Measurements from ENCODE around the gene TRA2A.
"Not testable (repeated sequence)": the region's sequence is repeated elsewhere in the genome, so short reads cannot be mapped to it uniquely, and the experiment has no call there.

The TRA2A gene

DNA sequence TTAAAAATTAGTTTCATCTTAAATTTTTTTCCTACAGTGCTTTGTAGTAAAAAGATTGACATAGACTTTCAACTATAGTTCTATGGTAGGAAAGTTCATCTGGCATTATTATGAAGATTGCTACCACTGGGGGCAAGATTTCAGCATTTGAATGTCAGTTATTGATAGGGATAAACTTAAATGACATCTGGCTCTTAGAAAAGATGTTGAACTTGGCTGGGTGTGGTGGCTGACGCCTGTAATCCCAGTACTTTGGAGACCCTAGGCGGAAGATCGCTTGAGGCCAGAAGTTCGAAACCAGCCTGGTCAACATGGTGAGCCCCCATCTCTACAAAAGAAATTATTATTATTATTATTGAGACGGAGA is 1.4 kb upstream of the TRA2A start:
- no peak overlapping the region for H3K27ac ChIP-seq (ENCODE audit: low read depth, low read length)
- no peaks in the 10 kb centered on the region for H3K36me3 ChIP-seq (ENCODE audit: control insufficient read depth in 1 of 2, insufficient read depth in 2 of 2, low read length in 2 of 2)
- no peak overlapping the region for H3K9ac ChIP-seq (ENCODE audit: low read depth in 1 of 2, low read length in 2 of 2)
- no peak overlapping the region for H3K4me3 ChIP-seq (ENCODE audit: low read depth in 1 of 2, low read length in 2 of 2)
- H3K27me3 ChIP-seq (ENCODE audit: control insufficient read depth in 1 of 2, insufficient read depth in 2 of 2, low read length in 2 of 2), result no peaks in the 10 kb centered on the region
- H3K4me1 ChIP-seq (ENCODE audit: control insufficient read depth in 1 of 2, insufficient read depth in 2 of 2, low read length in 2 of 2), result peaks cover 16 to 17% of the 10 kb centered on the region in 2 donors
- no peaks in the 10 kb centered on the region for H3K9me3 ChIP-seq (ENCODE audit: control insufficient read depth in 1 of 2, low read length in 2 of 2)

DNA sequence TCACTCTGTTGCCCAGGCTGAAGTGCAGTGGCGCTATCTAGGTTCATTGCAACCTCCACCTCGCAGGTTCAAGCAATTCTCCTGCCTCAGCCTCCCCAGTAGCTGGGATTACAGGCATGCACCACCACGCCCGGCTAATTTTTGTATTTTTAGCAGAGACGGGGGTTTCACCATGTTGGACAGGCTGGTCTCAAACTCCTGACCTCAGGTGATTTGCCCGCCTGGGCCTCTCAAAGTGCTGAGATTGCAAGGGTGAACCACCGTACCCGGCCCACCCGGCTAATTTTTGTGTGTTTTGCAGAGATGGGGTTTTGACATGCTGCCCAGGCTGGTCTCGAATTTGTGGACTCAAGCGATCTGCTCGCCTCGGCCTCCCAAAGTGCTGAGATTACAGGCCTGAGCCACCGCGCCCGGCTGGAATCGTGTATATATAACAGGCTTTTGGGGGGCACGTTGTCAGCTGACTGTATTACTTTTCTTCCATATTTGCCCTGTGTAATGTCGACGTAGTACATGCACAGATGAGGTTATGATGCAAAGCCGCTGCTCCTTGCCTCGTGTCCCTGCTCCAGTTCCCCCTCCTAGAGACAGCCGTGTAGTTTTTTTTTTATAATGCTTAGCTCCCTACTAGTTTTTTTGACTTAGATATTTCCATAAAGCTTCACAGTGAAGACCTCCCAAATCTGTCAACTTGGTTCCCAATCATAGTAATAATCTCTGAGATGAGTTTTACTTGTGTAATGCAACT is 883 bp upstream of the TRA2A start:
- H3K27me3 ChIP-seq (ENCODE audit: control insufficient read depth in 1 of 2, insufficient read depth in 2 of 2, low read length in 2 of 2), result no peaks in the 10 kb centered on the region
- no peaks in the 10 kb centered on the region for H3K9me3 ChIP-seq (ENCODE audit: control insufficient read depth in 1 of 2, low read length in 2 of 2)
- peak overlapping the region; percentile 94 to 97 for H3K4me3 ChIP-seq (ENCODE audit: low read depth in 1 of 2, low read length in 2 of 2)
- peak overlapping the region; percentile 95 to 99 for H3K9ac ChIP-seq (ENCODE audit: low read depth in 1 of 2, low read length in 2 of 2)
- no peaks in the 10 kb centered on the region for H3K36me3 ChIP-seq (ENCODE audit: control insufficient read depth in 1 of 2, insufficient read depth in 2 of 2, low read length in 2 of 2)
- peaks cover 16 to 18% of the 10 kb centered on the region in 2 donors for H3K4me1 ChIP-seq (ENCODE audit: control insufficient read depth in 1 of 2, insufficient read depth in 2 of 2, low read length in 2 of 2)
- no peak overlapping the region for H3K27ac ChIP-seq (ENCODE audit: low read depth, low read length)

GRCh38 chr7:23531050-23531793 is 559 bp downstream of the TRA2A start:
- peaks cover 20 to 23% of the 10 kb centered on the region in 2 donors for H3K4me1 ChIP-seq (ENCODE audit: control insufficient read depth in 1 of 2, insufficient read depth in 2 of 2, low read length in 2 of 2)
- no peaks in the 10 kb centered on the region for H3K27me3 ChIP-seq (ENCODE audit: control insufficient read depth in 1 of 2, insufficient read depth in 2 of 2, low read length in 2 of 2)
- peak overlapping the region; percentile 94 to 97 for H3K4me3 ChIP-seq (ENCODE audit: low read depth in 1 of 2, low read length in 2 of 2)
- H3K9me3 ChIP-seq (ENCODE audit: control insufficient read depth in 1 of 2, low read length in 2 of 2), result no peaks in the 10 kb centered on the region
- H3K9ac ChIP-seq (ENCODE audit: low read depth in 1 of 2, low read length in 2 of 2), result peak overlapping the region; percentile 95 to 99
- peak overlapping the region; percentile 93 for H3K27ac ChIP-seq (ENCODE audit: low read depth, low read length)
- H3K36me3 ChIP-seq (ENCODE audit: control insufficient read depth in 1 of 2, insufficient read depth in 2 of 2, low read length in 2 of 2), result no peaks in the 10 kb centered on the region

DNA sequence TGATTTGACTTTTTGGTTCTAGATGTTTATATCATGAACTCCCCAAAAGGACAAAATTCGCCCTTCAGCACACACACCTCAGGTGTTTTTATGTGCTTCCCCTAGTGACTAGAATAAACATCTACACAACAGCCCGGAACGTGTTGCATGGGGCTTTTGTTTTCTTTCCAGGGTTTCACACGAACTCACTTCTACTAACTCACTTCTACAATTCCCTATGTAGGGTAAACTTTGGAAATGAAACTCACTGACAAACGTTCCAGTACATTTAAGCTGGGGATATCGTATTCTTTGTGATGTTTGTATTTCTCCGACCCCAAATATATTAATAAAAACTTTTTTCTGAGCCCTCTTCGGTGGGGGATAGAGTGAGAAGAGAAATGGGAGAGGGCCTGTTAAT is 1.4 kb downstream of the TRA2A start:
- Histone ChIP-seq H3K36me3 (ENCODE audit: control insufficient read depth in 1 of 2, insufficient read depth in 2 of 2, low read length in 2 of 2) (no peaks in the 10 kb centered on the region), H3K9me3 (ENCODE audit: control insufficient read depth in 1 of 2, low read length in 2 of 2) (no peaks in the 10 kb centered on the region), H3K4me3 (ENCODE audit: low read depth in 1 of 2, low read length in 2 of 2) (peak overlapping the region; percentile 94 to 97), H3K9ac (ENCODE audit: low read depth in 1 of 2, low read length in 2 of 2) (peak overlapping the region; percentile 95 to 99), H3K27ac (ENCODE audit: low read depth, low read length) (no peak overlapping the region), H3K27me3 (ENCODE audit: control insufficient read depth in 1 of 2, insufficient read depth in 2 of 2, low read length in 2 of 2) (no peaks in the 10 kb centered on the region), H3K4me1 (ENCODE audit: control insufficient read depth in 1 of 2, insufficient read depth in 2 of 2, low read length in 2 of 2) (peaks cover 23% of the 10 kb centered on the region in 2 donors)

DNA sequence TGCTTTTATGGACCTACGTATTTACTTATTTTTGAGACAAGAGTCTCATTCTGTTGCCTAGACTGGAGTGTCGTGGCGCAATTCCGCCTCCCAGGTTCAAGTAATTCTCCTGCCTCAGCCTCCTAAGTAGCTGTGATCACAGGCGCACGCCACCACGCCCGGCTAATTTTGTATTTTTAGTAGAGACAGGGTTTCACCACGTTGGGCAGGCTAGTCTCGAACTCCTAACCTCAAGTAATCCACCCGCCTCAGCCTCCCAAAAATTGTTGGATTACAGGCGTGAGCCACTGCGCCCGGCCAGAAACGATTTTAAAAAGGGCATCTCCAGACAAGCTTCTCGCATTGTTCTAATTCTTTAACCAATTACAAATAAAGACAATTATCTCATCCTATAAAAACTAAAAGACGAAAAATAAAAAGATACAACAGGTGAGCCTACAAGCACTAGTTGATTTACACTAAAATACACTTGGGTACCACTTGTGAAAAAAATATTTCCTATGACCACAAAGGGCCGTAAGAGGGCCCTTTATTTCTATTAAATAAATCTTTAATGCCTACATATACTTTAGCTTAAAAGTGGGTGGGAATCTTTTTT is 2.4 kb downstream of the TRA2A start:
- Histone ChIP-seq H3K9ac (ENCODE audit: low read depth in 1 of 2, low read length in 2 of 2) (no peak overlapping the region), H3K27me3 (ENCODE audit: control insufficient read depth in 1 of 2, insufficient read depth in 2 of 2, low read length in 2 of 2) (no peaks in the 10 kb centered on the region), H3K4me1 (ENCODE audit: control insufficient read depth in 1 of 2, insufficient read depth in 2 of 2, low read length in 2 of 2) (peaks cover 23% of the 10 kb centered on the region in 2 donors), H3K27ac (ENCODE audit: low read depth, low read length) (no peak overlapping the region), H3K36me3 (ENCODE audit: control insufficient read depth in 1 of 2, insufficient read depth in 2 of 2, low read length in 2 of 2) (no peaks in the 10 kb centered on the region), H3K9me3 (ENCODE audit: control insufficient read depth in 1 of 2, low read length in 2 of 2) (no peaks in the 10 kb centered on the region), H3K4me3 (ENCODE audit: low read depth in 1 of 2, low read length in 2 of 2) (no peak overlapping the region)

GRCh38 chr7:23525611-23526010 is 6.2 kb downstream of the TRA2A start:
- H3K27me3 ChIP-seq (ENCODE audit: control insufficient read depth in 1 of 2, insufficient read depth in 2 of 2, low read length in 2 of 2); H3K9ac ChIP-seq (ENCODE audit: low read depth in 1 of 2, low read length in 2 of 2); H3K4me3 ChIP-seq (ENCODE audit: low read depth in 1 of 2, low read length in 2 of 2); H3K27ac ChIP-seq (ENCODE audit: low read depth, low read length); H3K9me3 ChIP-seq (ENCODE audit: control insufficient read depth in 1 of 2, low read length in 2 of 2): not testable (repeated sequence)
- Histone ChIP-seq H3K4me1 (ENCODE audit: control insufficient read depth in 1 of 2, insufficient read depth in 2 of 2, low read length in 2 of 2) (peaks cover 23 to 30% of the 10 kb centered on the region in 2 donors), H3K36me3 (ENCODE audit: control insufficient read depth in 1 of 2, insufficient read depth in 2 of 2, low read length in 2 of 2) (peaks cover 8 to 10% of the 10 kb centered on the region in 2 donors)

GRCh38 chr7:23524473-23524872 is 7.3 kb downstream of the TRA2A start:
- no peak overlapping the region for H3K27ac ChIP-seq (ENCODE audit: low read depth, low read length)
- H3K9ac ChIP-seq (ENCODE audit: low read depth in 1 of 2, low read length in 2 of 2), result no peak overlapping the region
- peaks cover 13 to 15% of the 10 kb centered on the region in 2 donors for H3K36me3 ChIP-seq (ENCODE audit: control insufficient read depth in 1 of 2, insufficient read depth in 2 of 2, low read length in 2 of 2)
- no peaks in the 10 kb centered on the region for H3K9me3 ChIP-seq (ENCODE audit: control insufficient read depth in 1 of 2, low read length in 2 of 2)
- no peak overlapping the region for H3K4me3 ChIP-seq (ENCODE audit: low read depth in 1 of 2, low read length in 2 of 2)
- no peaks in the 10 kb centered on the region for H3K27me3 ChIP-seq (ENCODE audit: control insufficient read depth in 1 of 2, insufficient read depth in 2 of 2, low read length in 2 of 2)
- H3K4me1 ChIP-seq (ENCODE audit: control insufficient read depth in 1 of 2, insufficient read depth in 2 of 2, low read length in 2 of 2), result peaks cover 16 to 21% of the 10 kb centered on the region in 2 donors

- H3K9me3 ChIP-seq (ENCODE audit: control insufficient read depth in 1 of 2, low read length in 2 of 2), result no peaks in the 10 kb centered on the region
- no peak overlapping the region for H3K27ac ChIP-seq (ENCODE audit: low read depth, low read length)
- peaks cover 7 to 13% of the 10 kb centered on the region in 2 donors for H3K4me1 ChIP-seq (ENCODE audit: control insufficient read depth in 1 of 2, insufficient read depth in 2 of 2, low read length in 2 of 2)
- H3K36me3 ChIP-seq (ENCODE audit: control insufficient read depth in 1 of 2, insufficient read depth in 2 of 2, low read length in 2 of 2), result peaks cover 15 to 24% of the 10 kb centered on the region in 2 donors
- H3K27me3 ChIP-seq (ENCODE audit: control insufficient read depth in 1 of 2, insufficient read depth in 2 of 2, low read length in 2 of 2), result no peaks in the 10 kb centered on the region
- H3K9ac ChIP-seq (ENCODE audit: low read depth in 1 of 2, low read length in 2 of 2), result no peak overlapping the region
- H3K4me3 ChIP-seq (ENCODE audit: low read depth in 1 of 2, low read length in 2 of 2), result no peak overlapping the region
These were observed 8.2 kb downstream of the TRA2A start for GRCh38 chr7:23523486-23524075.

DNA sequence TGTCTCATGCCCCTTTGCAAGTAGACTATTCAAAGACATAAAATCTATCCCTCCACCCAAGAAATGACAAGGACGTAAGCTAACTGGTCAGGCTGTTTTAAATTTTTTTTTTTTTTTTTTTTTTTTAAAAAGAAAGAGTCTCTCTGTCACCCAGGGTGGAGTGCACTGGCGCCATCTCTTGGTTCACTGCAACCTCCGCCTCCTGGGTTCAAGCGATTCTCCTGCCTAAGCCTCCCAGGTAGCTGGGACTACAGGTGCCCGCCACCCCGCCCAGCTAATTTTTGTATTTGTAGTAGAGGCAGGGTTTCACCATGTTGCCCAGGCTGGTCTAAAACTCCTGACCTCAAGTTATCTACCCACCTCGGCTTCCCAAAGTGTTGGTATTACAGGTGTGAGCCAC is 11.2 kb downstream of the TRA2A start:
- Histone ChIP-seq H3K9ac (ENCODE audit: low read depth in 1 of 2, low read length in 2 of 2) (no peak overlapping the region), H3K4me1 (ENCODE audit: control insufficient read depth in 1 of 2, insufficient read depth in 2 of 2, low read length in 2 of 2) (peaks cover 0 to 7% of the 10 kb centered on the region in 2 donors), H3K27ac (ENCODE audit: low read depth, low read length) (no peak overlapping the region), H3K27me3 (ENCODE audit: control insufficient read depth in 1 of 2, insufficient read depth in 2 of 2, low read length in 2 of 2) (no peaks in the 10 kb centered on the region), H3K9me3 (ENCODE audit: control insufficient read depth in 1 of 2, low read length in 2 of 2) (no peaks in the 10 kb centered on the region), H3K36me3 (ENCODE audit: control insufficient read depth in 1 of 2, insufficient read depth in 2 of 2, low read length in 2 of 2) (peaks cover 23 to 41% of the 10 kb centered on the region in 2 donors), H3K4me3 (ENCODE audit: low read depth in 1 of 2, low read length in 2 of 2) (no peak overlapping the region)

DNA sequence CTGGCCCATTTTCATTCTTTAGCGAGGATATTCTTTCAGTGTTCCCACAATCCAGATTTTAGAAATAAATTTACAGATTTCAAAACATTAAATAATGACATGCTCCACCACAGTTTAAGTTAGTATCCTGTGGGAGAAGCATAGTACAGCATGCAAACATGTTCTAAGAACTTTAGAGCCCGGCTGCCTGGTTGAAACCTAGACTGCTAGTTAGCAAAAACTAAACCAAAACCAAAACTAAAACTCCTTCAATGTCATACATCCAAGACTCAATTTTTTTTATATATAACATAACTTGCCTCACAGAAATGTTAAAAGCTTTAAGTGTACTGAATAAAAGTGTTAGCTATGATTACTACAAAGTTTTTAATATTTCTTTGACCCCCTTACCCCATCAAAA is 17.0 kb downstream of the TRA2A start:
- H3K9me3 ChIP-seq (ENCODE audit: control insufficient read depth in 1 of 2, low read length in 2 of 2), result no peaks in the 10 kb centered on the region
- H3K27me3 ChIP-seq (ENCODE audit: control insufficient read depth in 1 of 2, insufficient read depth in 2 of 2, low read length in 2 of 2), result no peaks in the 10 kb centered on the region
- H3K4me1 ChIP-seq (ENCODE audit: control insufficient read depth in 1 of 2, insufficient read depth in 2 of 2, low read length in 2 of 2), result no peaks in the 10 kb centered on the region
- no peak overlapping the region for H3K9ac ChIP-seq (ENCODE audit: low read depth in 1 of 2, low read length in 2 of 2)
- no peak overlapping the region for H3K4me3 ChIP-seq (ENCODE audit: low read depth in 1 of 2, low read length in 2 of 2)
- H3K36me3 ChIP-seq (ENCODE audit: control insufficient read depth in 1 of 2, insufficient read depth in 2 of 2, low read length in 2 of 2), result peaks cover 33 to 78% of the 10 kb centered on the region in 2 donors
- no peak overlapping the region for H3K27ac ChIP-seq (ENCODE audit: low read depth, low read length)

Data from duodenal mucosa (tissue), 2 donors.